ENCODE measurements around the gene COX6B2. TPM values are rescaled to one million over a fixed set of nuclear protein-coding genes. Genes with fewer than 3 reads are reported as not detected.

Gene COX6B2
- total and polyA plus RNA-seq, 2 of the 13 experiments (the other 11 are each of a cell fraction or from before 2014, with no cell fraction given) = 0.21 TPM; not detected in 1

DNA sequence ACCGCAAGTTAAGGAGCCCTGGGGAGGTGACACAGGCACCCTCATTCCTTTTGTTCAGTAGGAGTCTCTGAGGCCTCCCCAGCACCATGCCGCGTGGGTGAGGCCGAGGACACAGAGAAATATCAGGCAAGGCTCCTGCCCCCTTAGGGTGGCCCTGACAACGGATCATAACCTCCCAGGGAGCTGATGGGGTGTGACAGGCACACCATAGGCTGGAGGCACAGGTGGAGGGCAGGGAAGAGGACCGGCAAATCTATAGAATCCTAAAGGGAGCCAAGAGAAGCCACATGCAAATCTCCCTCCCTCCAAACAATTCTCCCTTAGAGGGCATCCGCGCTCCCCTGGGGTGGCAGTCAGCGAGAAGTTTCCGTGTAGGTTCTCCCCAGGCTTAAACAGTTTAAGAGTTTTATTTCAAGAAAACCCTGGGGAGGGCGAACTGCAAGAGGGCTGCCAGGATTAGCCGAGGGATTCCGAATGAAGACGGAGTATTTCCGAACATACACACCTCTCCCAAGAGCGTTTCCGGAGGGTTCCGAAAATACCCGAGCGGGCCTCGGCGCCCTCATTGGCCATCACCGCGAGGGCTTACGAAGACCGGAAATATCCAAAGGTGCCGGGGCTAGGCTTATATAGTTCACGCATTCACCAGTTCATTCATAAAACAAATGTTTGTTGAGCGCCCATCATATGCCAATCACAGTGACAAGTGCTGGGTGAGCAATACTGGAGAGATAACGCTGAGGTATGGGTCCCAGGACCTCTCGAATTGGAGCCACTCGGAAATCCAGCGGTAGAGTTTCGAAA is 30.6 kb upstream of the COX6B2 start (continued):
- TF ChIP-seq, protein P1, sequence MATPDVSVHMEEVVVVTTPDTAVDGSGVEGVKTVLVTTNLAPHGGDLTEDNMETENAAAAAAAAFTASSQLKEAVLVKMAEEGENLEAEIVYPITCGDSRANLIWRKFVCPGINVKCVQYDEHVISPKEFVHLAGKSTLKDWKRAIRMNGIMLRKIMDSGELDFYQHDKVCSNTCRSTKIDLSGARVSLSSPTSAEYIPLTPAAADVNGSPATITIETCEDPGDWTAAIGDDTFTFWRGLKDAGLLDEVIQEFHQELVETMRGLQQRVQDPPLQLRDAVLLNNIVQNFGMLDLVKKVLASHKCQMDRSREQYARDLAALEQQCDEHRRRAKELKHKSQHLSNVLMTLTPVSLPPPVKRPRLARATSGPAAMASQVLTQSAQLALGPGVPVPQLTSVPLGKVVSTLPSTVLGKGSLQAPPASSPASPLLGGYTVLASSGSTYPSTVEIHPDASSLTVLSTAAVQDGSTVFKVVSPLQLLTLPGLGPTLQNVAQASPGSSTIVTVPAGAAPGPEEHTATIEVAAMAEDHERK (CRISPR knock-in tag; IDR thresholded peaks at IDR 0.05; ENCODE audit: low read depth) = no peak
- TF ChIP-seq RNF219 (CRISPR knock-in tag; IDR thresholded peaks at IDR 0.05) (no peak), POLR2A (IDR thresholded peaks at IDR 0.05; ENCODE audit: insufficient read depth in 1 of 2, low read depth in 2 of 2, low read length in 2 of 2) (no peak), IKZF5 (CRISPR knock-in tag; IDR thresholded peaks at IDR 0.05) (peak; percentile 13; the same call in 1 of the 2 replicates), PHF21A (CRISPR knock-in tag; IDR thresholded peaks at IDR 0.05) (peak; percentile 83; the same call in 1 of the 2 replicates), THAP7 (CRISPR knock-in tag; IDR thresholded peaks at IDR 0.05) (no peak), ZMYM4 (CRISPR knock-in tag; IDR thresholded peaks at IDR 0.05) (no peak), THAP9 (CRISPR knock-in tag; IDR thresholded peaks at IDR 0.05; ENCODE audit: borderline replicate concordance) (no peak), ZBTB1 (CRISPR knock-in tag; IDR thresholded peaks at IDR 0.05; ENCODE audit: borderline replicate concordance) (no peak), HCFC1 (IDR thresholded peaks at IDR 0.05; ENCODE audit: low read depth, low read length) (no peak), DPF2 (CRISPR knock-in tag; IDR thresholded peaks at IDR 0.05; ENCODE audit: borderline replicate concordance, low read depth) (no peak), ZNF891 (CRISPR knock-in tag; IDR thresholded peaks at IDR 0.05) (peak; percentile 64; the same call in 1 of the 2 replicates), FOXC1 (CRISPR knock-in tag; IDR thresholded peaks at IDR 0.05; ENCODE audit: borderline replicate concordance) (peak; percentile 18; the same call in 1 of the 2 replicates)
- TF ChIP-seq, protein P2, sequence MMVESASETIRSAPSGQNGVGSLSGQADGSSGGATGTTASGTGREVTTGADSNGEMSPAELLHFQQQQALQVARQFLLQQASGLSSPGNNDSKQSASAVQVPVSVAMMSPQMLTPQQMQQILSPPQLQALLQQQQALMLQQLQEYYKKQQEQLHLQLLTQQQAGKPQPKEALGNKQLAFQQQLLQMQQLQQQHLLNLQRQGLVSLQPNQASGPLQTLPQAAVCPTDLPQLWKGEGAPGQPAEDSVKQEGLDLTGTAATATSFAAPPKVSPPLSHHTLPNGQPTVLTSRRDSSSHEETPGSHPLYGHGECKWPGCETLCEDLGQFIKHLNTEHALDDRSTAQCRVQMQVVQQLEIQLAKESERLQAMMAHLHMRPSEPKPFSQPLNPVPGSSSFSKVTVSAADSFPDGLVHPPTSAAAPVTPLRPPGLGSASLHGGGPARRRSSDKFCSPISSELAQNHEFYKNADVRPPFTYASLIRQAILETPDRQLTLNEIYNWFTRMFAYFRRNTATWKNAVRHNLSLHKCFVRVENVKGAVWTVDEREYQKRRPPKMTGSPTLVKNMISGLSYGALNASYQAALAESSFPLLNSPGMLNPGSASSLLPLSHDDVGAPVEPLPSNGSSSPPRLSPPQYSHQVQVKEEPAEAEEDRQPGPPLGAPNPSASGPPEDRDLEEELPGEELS (CRISPR knock-in tag; IDR thresholded peaks at IDR 0.05) = no peak

Data from HepG2 (cell line).